ENCODE measurements around the gene CDC37L1.

DNA sequence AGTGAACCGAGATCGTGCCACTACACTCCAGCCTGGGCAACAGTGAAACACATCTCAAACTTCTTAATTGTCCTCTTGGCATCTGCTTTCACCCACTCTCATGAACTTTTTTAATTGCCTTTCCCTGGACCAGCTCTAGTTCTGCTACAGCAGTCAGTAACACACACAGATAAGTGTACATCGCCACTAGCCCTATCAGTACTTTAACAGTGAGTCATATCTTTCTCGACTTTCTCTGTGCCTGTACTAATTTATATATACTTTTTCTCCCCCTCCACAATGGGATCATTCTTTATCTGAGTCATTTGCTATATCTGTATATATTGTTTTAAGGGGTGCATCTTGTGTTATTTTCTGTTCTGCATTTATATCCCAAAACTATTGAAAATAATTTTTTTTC, 6.7 kb downstream of the CDC37L1 start:
- TF ChIP-seq EZH2 (IDR thresholded peaks at IDR 0.05; ENCODE audit: insufficient read depth, poor library complexity, severe bottlenecking), result no peak
- no peak for TF ChIP-seq EZH2phosphoT487 (IDR thresholded peaks at IDR 0.05; ENCODE audit: insufficient read depth, low read depth)
